ENCODE measurements around the gene PCDHGA2.
"Not testable (repeated sequence)": the region's sequence is repeated elsewhere in the genome, so short reads cannot be mapped to it uniquely, and the experiment has no call there.

The PCDHGA2 gene

DNA sequence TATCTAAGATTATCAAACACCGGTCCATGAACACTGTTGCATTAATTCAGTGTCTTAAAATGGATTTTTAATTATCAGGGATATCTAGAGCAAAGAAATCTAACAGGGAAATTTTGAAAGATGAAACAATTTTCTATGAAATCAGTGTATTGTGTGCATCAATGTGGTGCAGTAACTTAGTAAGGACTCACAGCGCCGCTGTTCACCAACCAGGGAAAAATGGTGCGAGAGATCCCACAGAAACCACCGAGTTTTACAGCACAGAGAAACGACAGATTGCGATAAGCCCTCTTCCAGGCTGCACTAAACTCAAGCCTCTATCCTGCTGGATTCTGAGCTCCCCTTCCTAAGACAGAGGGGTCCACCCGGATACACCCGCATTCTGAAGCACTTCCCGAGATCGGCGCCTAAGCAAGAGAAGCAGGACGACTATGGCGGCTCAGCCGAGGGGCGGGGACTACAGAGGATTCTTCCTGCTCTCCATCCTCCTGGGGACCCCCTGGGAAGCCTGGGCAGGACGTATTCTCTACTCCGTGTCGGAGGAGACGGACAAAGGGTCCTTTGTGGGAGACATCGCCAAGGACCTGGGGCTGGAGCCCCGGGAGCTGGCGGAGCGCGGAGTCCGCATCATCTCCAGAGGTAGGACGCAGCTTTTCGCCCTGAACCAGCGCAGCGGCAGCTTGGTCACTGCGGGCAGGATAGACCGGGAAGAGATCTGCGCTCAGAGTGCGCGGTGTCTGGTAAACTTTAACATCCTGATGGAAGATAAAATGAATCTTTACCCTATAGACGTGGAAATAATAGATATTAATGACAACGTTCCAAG lies 44.1 kb downstream of the PCDHGA2 start, which contains the start of gene PCDHGA7:
Gene PCDHGA7, plus strand, starts transcription at position 274 of the 826 bp plus-strand sequence. Its CDS starts 158 bp downstream, at position 432.
- DNase-seq (ENCODE audit: low read depth in 3 of 3): no peak

- no peak for DNase-seq (ENCODE audit: low read depth in 3 of 3)
Observed at GRCh38 chr5:141383345-141383744, 44.8 kb downstream of the PCDHGA2 start.

- no peak for DNase-seq (ENCODE audit: low read depth in 3 of 3)
Observed at GRCh38 chr5:141384471-141385267, 46.1 kb downstream of the PCDHGA2 start.

GRCh38 chr5:141387557-141388311 lies 49.2 kb downstream of the PCDHGA2 start, which contains the start of gene PCDHGB4:
TSS of gene PCDHGB4 (plus strand) at chr5:141387698. CDS start at chr5:141387885, 187 bp downstream.
- not testable (repeated sequence) for DNase-seq (ENCODE audit: low read depth in 3 of 3)

GRCh38 chr5:141388661-141389060 lies 50.1 kb downstream of the PCDHGA2 start:
- no peak for DNase-seq (ENCODE audit: low read depth in 3 of 3)

- DNase-seq (ENCODE audit: low read depth in 3 of 3): no peak
Observed at GRCh38 chr5:141389153-141390042, 50.8 kb downstream of the PCDHGA2 start.

DNA sequence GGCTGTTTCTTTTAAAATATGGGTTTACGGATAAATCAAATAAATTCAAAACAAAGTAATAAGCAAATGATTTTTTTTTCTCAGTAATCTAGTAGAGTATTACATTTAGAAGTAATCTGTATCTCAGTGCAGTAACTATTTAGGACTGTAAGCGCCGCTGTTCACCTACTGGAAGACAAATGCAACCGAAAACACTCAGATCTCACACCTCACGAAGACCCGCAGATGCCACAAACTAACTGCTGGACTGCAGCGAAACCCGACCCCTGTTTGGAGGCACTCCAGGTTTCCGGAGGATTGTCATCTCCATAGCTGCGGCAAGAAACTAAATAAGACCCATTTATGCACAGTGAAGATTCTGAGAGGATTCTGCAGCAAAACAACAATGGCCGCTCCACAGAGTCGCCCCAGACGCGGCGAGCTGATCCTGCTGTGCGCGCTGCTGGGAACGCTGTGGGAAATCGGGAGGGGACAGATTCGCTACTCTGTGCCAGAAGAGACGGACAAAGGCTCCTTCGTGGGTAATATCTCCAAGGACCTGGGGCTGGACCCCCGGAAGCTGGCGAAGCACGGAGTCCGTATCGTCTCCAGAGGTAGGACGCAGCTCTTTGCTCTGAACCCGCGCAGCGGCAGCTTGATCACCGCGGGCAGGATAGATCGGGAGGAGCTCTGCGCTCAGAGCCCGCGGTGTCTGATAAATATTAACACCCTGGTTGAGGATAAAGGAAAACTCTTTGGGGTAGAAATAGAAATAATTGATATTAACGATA lies 54.1 kb downstream of the PCDHGA2 start, which contains the start of gene PCDHGA8:
Gene PCDHGA8, plus strand, starts transcription at position 205 of the 770 bp plus-strand sequence. Its CDS starts 181 bp downstream, at position 386.
- DNase-seq (ENCODE audit: low read depth in 3 of 3): no peak
